ENCODE results near the gene IL23A.

Gene IL23A, protein sequence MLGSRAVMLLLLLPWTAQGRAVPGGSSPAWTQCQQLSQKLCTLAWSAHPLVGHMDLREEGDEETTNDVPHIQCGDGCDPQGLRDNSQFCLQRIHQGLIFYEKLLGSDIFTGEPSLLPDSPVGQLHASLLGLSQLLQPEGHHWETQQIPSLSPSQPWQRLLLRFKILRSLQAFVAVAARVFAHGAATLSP

DNA sequence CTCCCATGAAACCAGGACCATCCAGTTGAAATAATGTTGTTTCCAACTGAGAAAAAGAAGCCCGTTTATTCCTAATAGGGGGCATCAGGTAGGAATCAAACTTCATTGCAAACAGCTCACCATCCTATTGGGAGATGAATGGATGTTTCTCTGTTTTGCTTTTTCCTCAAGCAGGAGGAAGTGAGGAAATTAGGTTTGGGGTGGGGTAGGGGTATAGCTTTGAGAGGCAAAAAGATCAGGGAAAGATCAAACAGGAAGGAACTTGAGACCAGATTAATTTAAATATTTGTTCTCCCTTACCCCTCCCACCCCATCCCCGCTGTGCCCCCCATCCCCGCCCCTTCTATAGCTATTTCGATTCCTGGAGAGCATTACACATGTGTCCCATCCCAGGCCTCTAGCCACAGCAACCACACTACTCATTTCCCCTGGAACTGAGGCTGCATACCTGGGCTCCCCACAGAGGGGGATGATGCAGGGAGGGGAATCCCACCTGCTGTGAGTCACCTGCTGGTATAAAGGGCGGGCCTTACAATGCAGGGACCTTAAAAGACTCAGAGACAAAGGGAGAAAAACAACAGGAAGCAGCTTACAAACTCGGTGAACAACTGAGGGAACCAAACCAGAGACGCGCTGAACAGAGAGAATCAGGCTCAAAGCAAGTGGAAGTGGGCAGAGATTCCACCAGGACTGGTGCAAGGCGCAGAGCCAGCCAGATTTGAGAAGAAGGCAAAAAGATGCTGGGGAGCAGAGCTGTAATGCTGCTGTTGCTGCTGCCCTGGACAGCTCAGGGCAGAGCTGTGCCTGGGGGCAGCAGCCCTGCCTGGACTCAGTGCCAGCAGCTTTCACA is at the start of gene IL23A:
Gene IL23A (plus strand): TSS at position 577 of the 850 bp plus-strand sequence. CDS start 161 bp downstream, at position 738.
- H3K4me3 ChIP-seq (ENCODE audit: low read length): peak within 1 kb of the TSS; percentile 70
- H3F3A ChIP-seq (ENCODE audit: control insufficient read depth, insufficient read depth): peaks cover 25% of the 10 kb centered on the region
- H3K4me2 ChIP-seq (ENCODE audit: low read length): peak within 1 kb of the TSS; percentile 93
- H3K79me2 ChIP-seq (ENCODE audit: control insufficient read depth, low read length): peaks cover 13% of the 10 kb centered on the region
- H3K9me2 ChIP-seq (replicated peaks; ENCODE audit: control insufficient read depth, low read length): no peaks in the 10 kb centered on the region
- peaks cover 57% of the 10 kb centered on the region for H3K4me1 ChIP-seq (ENCODE audit: control insufficient read depth, low read length)
- H3K27ac ChIP-seq (ENCODE audit: low read depth, low read length): peak within 1 kb of the TSS; percentile 88
- TF ChIP-seq EZH2phosphoT487 (IDR thresholded peaks at IDR 0.05; ENCODE audit: borderline replicate concordance, low read length): no peak
- TF ChIP-seq, protein P1, sequence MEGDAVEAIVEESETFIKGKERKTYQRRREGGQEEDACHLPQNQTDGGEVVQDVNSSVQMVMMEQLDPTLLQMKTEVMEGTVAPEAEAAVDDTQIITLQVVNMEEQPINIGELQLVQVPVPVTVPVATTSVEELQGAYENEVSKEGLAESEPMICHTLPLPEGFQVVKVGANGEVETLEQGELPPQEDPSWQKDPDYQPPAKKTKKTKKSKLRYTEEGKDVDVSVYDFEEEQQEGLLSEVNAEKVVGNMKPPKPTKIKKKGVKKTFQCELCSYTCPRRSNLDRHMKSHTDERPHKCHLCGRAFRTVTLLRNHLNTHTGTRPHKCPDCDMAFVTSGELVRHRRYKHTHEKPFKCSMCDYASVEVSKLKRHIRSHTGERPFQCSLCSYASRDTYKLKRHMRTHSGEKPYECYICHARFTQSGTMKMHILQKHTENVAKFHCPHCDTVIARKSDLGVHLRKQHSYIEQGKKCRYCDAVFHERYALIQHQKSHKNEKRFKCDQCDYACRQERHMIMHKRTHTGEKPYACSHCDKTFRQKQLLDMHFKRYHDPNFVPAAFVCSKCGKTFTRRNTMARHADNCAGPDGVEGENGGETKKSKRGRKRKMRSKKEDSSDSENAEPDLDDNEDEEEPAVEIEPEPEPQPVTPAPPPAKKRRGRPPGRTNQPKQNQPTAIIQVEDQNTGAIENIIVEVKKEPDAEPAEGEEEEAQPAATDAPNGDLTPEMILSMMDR (IDR thresholded peaks at IDR 0.05; ENCODE audit: low read depth, low read length, poor library complexity, severe bottlenecking): no peak
- H3K9me3 ChIP-seq (ENCODE audit: control insufficient read depth, insufficient read depth, low read length): no peaks in the 10 kb centered on the region
- H3K27me3 ChIP-seq (ENCODE audit: control insufficient read depth, low read length): no peaks in the 10 kb centered on the region
- H4K20me1 ChIP-seq (ENCODE audit: control insufficient read depth, insufficient read depth, low read depth, low read length): no peaks in the 10 kb centered on the region
- H3K36me3 ChIP-seq (ENCODE audit: control insufficient read depth, low read length): peaks cover 27% of the 10 kb centered on the region

DNA sequence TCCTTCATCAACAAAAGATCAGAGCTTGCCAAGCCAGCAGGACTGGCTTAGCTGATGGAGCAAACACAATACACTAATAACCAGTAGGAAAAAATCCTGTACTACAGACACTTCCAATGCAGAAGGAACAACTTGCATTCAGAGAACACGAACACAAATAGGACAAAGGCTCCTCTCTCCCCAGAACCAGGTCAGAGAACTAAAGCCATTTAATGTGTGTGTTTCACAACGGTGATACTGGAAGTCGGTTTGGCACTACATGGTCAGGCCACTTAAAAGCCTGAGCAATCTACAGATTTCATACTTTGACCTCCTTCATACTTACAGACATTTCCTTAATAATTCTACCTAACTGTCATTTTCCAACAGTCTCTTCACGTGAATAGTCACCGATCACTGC is 44.9 kb upstream of the IL23A start:
- TF ChIP-seq EZH2phosphoT487 (IDR thresholded peaks at IDR 0.05; ENCODE audit: borderline replicate concordance, low read length): no peak
- TF ChIP-seq, protein P1 (IDR thresholded peaks at IDR 0.05; ENCODE audit: low read depth, low read length, poor library complexity, severe bottlenecking): no peak
- Histone ChIP-seq H3K79me2 (ENCODE audit: control insufficient read depth, low read length) (peaks cover 99% of the 10 kb centered on the region), H3K4me2 (ENCODE audit: low read length) (no peak overlapping the region), H3K27ac (ENCODE audit: low read depth, low read length) (no peak overlapping the region), H3K9me3 (ENCODE audit: control insufficient read depth, insufficient read depth, low read length) (no peaks in the 10 kb centered on the region), H3K9me2 (replicated peaks; ENCODE audit: control insufficient read depth, low read length) (no peaks in the 10 kb centered on the region), H3K36me3 (ENCODE audit: control insufficient read depth, low read length) (peaks cover 81% of the 10 kb centered on the region), H4K20me1 (ENCODE audit: control insufficient read depth, insufficient read depth, low read depth, low read length) (peaks cover 11% of the 10 kb centered on the region; the same call in 1 of the 2 replicates), H3K27me3 (ENCODE audit: control insufficient read depth, low read length) (no peaks in the 10 kb centered on the region), H3F3A (ENCODE audit: control insufficient read depth, insufficient read depth) (peaks cover 7% of the 10 kb centered on the region), H3K4me3 (ENCODE audit: low read length) (no peak overlapping the region), H3K4me1 (ENCODE audit: control insufficient read depth, low read length) (peaks cover 36% of the 10 kb centered on the region)

DNA sequence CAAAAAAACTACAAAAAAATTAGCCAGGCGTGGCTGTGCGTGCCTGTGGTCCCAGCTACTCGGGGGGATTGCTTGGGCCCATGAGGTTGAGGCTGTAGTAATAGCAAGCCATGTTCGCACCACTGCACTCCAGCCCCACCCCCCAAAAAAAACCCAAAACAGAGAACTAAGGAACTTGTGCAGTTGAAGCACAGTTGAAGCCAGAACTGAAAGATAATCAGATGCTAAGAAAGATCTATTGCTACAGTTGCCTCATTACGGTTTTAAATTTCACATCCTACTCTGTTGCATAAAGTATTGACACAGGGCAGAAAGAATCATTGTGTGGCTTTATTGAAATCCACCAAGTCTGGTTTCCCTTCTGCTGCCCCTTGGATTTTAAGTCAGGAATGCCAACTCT is 42.4 kb upstream of the IL23A start:
- Histone ChIP-seq H3K4me3 (ENCODE audit: low read length) (peak overlapping the region; percentile 92), H3K36me3 (ENCODE audit: control insufficient read depth, low read length) (peaks cover 77% of the 10 kb centered on the region), H3F3A (ENCODE audit: control insufficient read depth, insufficient read depth) (no peaks in the 10 kb centered on the region), H3K27me3 (ENCODE audit: control insufficient read depth, low read length) (no peaks in the 10 kb centered on the region), H3K9me3 (ENCODE audit: control insufficient read depth, insufficient read depth, low read length) (no peaks in the 10 kb centered on the region), H3K9me2 (replicated peaks; ENCODE audit: control insufficient read depth, low read length) (no peaks in the 10 kb centered on the region), H3K79me2 (ENCODE audit: control insufficient read depth, low read length) (peaks cover 95% of the 10 kb centered on the region), H4K20me1 (ENCODE audit: control insufficient read depth, insufficient read depth, low read depth, low read length) (peaks cover 3% of the 10 kb centered on the region; the same call in 1 of the 2 replicates), H3K27ac (ENCODE audit: low read depth, low read length) (no peak overlapping the region), H3K4me1 (ENCODE audit: control insufficient read depth, low read length) (peaks cover 48% of the 10 kb centered on the region), H3K4me2 (ENCODE audit: low read length) (peak overlapping the region; percentile 94)
- TF ChIP-seq, protein P1 (IDR thresholded peaks at IDR 0.05; ENCODE audit: low read depth, low read length, poor library complexity, severe bottlenecking): no peak
- no peak for TF ChIP-seq EZH2phosphoT487 (IDR thresholded peaks at IDR 0.05; ENCODE audit: borderline replicate concordance, low read length)
